RKO (cell line): ENCODE measurements around the gene PER1.
A peak's percentile ranks its signal among the peaks of the same experiment; 100 is the strongest.

ENCODE experiments used
- DNase-seq: peaks from one replicate; pipeline ENCODE4 v3.0.0-alpha.2; 2016; ENCODE audit warnings: low spot score

The PER1 gene

DNA sequence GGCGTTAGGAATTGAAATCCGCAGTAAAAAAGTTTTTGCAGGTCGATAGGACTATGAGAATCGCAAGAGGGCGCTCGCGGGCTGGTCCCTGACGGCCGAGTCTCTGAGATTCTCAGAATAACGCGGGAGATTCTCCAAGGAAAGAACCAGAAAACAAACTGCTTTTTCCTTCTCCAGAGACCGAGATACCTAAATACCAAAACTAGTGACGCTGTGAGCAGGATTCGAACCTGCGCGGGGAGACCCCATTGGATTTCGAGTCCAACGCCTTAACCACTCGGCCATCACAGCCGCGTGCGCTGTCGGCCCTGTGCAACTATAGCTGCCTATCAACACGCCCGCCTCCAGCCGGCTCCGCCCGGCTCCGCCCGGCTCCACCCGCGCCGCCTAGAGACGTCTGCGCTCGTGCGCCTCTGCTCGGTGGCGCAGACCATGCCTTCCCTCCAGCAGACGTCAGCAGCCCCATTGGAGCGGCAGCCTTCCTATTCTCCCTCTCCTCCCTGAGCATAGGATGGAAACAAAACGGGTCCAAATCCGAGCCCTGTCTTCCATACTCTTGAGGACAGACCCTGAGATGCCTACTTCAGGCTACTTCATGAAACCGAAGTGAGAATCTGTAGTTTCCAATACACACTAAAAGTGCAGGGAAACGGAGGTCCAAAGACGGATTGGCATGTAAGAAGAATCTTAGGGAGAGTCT is 13.4 kb downstream of the PER1 start:
- DNase-seq, result peak; percentile 97

DNA sequence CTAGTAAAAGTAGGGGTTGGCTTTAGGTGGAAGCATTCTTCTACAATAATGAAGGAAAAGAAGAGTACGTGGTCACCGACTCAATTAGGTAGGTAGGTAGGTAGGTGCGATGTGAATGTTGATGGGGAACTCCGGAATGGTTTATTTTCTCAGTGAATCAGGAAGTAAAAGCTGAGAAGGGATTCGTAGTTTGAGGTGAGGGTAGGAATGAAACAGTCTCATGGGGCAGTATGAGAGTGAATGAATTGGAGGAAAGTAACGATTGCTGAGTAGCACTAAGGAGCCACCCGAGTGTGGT is 13.9 kb downstream of the PER1 start:
- DNase-seq, result no peak

DNA sequence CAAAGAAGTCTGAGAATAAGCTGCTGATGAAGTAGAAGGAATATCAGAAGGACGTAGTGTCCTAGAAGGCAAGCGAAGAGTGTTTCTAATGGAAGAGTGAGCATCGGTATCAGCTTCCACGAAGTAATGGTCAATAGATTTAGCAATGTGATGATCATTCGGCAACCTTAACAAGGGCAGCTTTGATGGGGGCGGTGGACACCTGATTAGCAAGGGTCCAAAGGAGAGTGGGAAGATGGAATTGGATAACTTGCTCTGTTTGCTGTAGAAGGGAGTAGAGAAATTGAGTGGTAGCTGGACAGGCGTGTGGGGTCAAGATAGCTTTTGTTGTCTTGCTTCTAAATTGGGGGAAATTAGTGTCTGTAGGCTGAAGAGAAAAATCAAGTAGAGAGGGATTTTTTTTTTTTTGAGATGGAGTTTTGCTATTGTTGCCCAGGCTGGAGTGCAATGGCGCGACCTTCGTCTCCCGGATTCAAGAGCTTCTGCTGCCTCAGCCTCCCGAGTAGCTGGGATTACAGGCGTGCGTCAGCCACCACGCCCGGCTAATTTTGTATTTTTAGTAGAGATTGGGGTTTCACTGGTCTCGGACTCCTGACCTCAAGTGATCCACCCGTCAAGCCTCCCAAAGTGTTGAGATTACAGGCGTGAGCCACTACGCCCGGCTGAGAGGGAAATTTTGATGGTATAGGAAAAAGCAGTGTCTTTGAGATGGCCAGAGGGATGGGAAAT is 14.4 kb downstream of the PER1 start:
- no peak for DNase-seq

DNA sequence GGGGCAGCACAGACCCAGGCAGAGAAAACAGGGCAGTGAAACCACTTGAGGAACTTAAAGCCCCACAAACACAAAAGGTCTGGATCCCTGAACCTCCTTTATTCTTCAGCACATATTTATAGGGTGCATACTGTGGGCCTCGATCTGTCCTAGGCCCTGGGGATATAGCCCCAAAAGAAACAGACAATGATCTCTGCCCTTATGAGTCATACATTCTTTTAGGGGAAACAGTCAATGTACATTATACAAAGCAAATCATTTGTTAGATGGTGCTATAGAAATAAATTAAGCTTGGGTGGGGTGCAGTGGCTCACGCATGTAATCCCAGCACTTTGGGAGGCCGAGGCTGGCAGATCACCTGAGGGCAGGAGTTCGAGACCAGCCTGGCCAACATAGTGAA is 18.3 kb downstream of the PER1 start:
- no peak for DNase-seq

DNA sequence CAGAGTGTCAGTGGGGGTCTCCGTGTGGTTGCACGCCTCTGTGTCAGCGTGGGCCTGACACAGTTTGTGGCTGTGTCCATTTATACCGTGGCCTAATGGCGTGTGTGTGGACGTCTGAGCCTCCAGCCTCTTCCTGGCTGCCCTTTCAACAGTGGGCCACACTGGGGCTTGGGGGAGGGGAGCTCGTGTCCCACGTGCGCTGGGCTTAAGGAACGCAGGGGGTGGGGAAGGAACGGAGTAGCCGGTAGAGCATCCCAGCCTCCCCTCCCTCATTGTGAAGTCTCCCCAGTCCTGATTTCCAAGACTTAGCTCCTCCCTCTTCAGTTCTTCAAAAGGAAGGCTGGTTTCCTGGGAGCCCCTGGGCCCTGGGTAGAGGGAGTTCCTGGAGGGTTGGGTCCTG is 18.8 kb downstream of the PER1 start:
- DNase-seq, result no peak

DNA sequence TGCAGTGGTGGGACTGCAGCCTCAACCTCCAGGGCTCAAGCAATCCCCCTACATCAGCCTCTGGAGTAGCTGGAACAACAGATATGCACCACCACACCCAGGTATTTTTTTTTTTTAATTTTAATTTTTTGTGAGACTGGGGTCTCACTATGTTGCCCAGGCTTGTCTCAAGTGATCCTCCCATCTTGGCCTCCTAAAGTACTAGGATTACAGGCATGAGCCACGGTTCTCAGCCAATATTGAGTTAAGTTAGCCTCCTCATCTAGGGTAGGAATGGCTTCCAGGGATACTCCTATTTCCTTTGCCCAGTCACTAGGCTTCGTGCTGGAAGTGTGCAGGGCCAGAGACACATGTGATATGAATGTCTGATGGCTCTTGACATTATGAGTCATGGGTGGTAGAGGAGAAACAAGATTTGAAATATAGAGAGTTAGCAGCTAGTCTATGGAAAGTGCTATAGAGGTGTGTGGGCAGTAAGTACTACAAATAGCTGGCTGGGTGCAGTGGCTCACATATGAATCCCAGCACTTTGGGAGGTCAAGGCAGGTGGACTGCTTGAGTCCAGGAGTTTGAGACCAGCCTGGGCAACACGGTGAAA is 20.3 kb downstream of the PER1 start:
- peak; percentile 69 for DNase-seq

DNA sequence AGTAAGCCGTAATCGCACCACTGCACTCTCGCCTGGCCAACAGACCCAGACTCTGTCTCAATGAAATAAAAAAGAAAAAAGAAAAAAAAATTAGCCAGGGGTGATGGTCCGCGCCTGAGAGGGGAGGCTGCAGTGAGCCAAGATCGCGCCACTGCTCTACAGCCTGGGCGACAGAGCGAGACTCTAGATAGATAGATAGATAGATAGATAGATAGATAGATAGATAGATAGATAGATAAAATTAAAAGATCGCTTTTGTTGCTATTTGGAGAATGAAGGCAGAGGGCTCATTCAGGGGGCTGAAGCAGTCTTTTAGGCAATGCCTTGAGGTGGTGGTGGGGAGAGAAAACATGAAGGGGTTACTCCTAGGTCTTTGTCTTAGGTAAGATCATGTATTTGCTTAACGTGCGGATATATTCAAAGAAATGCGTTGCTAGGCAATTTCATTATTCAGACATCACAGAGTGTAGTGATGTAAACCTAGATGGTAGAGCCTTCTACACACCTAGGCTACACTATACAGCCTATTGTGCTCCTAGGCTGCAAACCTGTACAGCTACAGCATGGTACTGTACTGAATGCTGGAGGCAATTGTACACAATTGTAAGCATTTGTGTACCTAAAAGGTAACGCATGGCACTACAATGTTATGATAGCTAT is 23.9 kb downstream of the PER1 start:
- no peak for DNase-seq

DNA sequence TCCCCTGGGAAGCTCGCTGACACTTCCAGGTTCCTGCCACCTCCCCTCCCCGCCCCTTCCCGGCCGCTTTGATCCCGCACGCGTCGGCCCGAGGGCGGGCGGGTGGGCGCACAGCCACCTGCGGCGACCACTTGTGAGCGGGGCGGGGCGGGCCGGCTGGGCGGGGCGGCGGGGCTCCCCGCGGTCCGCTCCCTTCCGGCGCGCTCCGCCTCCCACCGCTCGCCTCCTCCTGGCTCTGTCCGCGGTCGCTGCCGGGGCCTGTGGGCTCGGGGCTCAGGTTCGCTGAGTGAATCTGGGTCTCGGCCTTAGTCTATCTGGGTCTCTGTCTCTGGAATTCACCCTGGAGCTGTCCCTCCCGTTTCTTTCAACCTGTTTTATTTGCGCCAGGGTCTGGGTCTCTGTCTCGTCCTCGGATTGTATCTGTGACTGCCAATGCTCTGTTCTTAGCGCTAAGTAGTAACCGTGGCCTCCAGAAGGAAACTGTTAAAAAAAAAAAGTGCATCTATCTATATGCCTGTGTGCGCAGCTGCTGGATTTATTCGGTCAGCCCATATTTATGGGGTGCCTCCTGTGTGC is 25.6 kb downstream of the PER1 start:
- peak; percentile 82 for DNase-seq

DNA sequence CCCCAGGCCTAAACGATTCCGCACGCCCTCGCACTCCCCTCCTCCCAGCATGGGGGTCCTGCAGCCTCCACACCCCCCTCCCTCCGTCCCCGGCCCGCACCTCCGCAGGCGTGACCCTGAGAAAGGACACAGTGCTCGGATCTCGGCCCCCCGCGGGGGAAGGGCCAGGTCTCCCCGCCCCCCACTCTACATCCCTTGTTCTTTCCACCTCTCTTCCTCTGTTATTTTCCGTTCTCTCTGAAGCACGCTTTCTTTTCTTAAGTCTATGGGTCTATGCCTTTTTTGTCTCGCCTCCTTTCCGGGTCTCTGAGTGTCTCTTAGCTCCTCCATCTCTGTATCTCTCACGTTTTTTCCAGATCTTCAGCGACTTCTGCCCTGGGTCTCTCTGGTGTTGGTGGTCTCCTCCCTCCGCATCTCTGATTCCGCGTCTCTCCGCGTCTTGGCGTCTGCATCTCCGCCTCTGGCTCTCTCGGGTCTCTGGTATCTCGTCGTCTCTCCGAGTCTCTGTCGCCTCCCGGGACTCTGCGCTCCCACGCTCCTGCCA is 26.2 kb downstream of the PER1 start:
- DNase-seq, result peak; percentile 72

DNA sequence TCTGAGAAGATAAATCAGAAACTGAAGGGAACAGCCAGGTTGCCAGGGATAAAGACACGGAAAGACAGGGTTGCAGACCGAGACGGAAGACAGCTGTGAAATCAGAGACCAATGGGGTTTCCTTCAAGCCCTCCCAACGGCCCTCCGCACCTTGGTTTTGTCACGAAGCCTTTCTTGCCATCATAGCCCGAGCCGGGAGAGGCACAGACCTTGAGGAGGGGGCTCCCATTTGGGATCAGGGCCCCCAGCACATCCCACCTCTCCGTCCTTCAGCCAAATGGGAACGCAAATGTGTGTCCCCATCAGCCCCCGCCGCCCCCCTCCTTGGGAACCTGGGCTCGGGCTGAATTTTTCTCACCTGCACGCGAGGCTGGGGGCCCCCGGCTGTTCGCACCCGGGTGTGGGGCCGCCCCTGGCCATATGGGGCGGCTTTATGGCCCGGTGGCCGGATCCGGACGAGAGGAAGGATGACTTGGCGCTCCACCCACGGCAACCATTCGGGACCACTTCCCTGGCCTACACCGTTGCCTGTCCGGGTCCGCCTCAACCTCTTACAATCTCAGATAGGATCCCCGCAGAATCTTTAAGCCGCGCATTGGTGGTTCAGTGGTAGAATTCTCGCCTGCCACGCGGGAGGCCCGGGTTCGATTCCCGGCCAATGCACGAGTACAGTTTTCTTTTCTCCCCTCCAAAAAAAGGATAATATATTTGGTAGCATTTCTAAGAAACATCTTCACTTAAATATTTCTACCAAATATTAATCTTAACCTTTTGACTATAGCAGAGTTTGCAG is 26.9 kb downstream of the PER1 start:
- peak; percentile 86 for DNase-seq

DNA sequence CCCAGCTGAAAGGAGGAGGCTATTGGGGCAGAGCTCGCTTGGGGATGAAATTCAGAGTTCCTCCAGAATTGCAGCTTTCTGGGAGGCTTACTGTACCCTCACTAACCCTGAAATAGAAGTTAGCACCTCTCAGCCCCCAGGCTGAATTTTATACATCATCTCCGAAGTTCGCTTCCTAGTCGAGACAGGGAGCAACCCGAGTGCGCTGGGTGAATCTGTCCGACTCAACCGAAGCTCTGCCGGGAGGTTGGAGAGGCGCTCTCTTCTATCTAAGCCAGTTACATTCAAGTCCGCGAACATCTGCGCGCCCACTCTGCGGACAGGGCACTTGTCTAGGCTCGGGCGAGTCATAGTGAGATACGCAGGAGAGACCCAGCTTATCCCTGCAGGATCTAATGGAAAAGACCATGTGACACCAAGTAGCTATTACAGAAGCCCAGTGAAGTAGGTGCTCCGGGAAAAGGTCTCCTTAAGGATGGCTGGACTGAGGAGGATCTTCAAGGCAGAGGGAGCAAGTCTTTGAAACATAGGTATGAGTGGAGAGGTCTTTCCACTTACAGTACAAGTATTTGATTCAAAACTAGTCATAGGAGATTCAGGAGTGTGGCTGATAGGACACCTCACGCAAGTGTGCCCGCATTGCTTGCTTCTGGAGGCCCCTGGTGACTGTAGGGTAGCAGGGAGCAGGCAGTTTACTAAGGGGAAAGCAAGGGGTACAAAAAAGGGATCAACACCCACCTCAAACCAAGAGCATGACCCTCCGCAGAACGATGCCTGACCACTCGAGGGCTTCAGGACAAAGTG is 27.7 kb downstream of the PER1 start:
- DNase-seq, result peak; percentile 74

DNA sequence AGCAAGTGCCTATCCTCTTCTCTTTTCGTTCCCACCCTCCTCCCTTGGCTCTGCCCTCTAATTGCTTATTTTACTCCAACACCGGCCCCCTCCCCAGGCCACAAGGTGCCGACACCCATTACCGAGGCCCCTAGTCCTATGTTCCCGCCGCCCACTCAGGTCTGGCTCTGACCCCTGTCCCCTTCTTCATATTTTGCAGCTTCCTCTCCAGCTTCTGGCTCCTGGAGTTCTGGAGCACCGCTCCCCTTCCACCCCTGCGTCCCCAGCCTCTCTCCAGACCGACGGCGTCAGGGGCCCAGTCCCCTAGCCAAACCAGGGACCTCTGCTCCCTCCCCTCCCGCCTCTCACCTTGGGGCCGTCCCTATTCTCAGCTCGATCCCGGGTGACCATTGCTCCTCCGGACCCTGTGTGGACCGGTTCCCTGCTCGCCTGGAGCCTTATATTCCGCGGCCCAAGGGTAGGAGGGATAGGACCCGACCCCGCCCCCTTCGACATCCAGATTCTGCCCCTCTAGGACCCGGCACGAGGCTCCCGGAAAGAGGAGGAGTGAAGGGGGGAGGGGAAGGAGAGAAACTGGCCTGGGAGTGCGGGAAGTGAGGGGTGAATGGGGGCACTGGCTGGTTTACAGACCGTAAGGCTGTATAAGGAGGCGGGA is 28.4 kb downstream of the PER1 start, which contains the start of gene HES7:
HES7 (minus strand) TSS at position 412 of the 655 bp plus-strand sequence; CDS start at position 390, 22 bp downstream.
- peak; percentile 79 for DNase-seq

DNA sequence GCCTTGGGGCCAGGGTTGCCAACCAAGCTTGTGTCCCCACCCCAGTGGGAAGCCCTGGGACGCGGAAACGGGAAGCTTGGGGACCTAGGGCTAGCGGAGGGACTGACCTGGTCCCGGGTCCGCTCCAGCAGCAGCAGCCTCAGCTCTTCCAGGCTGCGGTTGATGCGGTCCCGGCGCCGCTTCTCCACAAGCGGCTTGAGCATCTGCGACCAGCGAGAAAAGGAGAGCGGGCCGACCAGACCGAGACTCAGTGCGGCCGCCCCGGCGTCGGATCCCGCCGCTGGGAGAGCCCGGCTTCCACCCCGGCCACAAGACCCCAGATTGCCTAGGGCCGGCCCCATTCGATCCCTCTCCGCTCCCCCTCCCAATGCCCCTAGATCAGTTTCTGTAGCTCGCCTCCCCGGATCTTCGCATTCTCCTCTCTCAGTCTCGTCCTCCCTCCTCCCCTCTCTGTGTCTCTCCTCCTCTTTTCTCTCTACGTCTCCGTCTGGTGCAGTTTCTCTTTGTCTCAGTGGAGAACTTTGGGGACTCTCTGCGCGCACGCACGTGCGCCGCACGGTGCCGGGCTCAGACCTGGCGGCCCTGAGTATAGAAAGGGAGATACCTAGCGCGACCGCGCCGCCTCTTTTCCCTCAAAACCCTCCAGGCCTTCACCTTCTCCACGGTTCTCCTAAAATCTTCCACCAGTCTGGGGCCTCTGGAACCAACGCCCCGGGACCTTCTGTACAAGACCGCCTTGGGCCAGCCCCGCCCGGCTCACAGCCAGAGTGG is 29.1 kb downstream of the PER1 start:
- peak; percentile 41 for DNase-seq

DNA sequence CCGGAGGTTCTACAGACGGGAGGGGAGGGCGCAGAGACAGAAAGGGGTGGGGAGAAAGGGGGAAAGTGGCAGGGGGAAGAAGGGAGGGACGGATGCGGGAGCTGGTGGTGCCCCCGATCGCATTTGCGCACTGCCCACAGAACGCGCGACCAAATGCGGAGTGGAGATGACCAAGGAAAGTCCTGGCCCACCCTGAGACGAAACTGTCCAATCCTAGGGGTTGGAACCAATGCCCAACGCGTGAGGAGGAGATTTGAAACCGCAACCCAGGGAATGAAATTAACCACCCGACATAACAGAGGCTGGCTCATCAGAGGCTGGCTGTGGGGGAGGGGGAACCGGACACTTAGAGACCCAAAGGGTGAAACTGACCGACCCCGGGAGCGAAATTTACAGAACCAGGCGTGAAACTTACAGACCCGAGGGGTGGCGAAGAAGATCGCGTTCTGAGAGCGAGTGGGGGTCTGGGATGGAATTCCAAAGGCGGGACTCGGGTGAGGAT is 29.7 kb downstream of the PER1 start:
- DNase-seq, result peak; percentile 70

DNA sequence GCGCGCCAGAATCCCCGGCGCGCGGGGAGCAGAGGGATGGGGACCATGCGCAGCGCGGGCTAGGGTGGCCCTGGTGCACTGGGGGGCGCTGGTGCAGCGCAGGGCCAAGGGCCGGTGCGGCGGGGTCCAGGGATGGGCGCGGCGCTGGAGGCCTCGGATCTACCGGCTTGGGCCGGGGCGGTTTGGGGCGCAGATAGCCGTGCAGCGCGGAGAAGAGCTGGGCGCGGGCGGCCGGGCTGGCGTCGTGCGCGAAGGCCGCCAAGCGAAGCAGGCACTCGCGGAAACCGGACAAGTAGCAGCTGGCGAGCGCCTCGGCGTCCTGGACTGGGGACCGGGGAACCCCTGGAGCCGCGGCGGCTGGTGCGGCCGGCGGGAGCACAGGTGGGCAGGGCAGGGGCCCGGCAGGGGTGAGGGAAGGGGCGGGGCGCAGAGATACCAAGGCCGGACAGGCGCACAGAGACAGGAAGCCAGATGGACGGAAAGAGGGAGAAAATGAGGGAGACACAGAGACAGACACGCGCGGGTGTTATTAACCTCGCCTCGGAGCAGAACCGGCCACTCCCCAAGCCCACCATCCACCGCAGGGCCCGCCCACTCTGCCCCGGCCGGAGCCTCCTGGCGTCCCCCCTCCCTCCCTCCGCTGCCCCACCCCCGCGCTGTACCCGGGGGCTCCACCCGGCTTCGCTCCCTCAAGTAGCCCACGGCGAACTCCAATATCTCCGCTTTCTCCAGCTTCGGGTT is 30.4 kb downstream of the PER1 start:
- peak; percentile 79 for DNase-seq

DNA sequence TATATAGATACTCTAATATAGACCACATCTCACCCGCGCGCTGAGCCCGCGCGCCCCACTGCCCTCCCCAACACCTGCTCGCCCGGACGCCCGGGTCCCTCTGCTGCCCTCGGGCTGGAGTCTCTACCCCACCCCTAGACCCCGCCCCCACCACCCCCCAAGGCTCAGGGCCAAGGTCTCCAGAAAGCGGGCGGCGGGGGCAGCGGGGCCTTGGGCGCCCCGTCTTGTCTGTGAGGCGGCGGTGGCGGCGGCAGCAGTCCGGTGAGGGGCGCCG is 30.9 kb downstream of the PER1 start:
- DNase-seq, result no peak

DNA sequence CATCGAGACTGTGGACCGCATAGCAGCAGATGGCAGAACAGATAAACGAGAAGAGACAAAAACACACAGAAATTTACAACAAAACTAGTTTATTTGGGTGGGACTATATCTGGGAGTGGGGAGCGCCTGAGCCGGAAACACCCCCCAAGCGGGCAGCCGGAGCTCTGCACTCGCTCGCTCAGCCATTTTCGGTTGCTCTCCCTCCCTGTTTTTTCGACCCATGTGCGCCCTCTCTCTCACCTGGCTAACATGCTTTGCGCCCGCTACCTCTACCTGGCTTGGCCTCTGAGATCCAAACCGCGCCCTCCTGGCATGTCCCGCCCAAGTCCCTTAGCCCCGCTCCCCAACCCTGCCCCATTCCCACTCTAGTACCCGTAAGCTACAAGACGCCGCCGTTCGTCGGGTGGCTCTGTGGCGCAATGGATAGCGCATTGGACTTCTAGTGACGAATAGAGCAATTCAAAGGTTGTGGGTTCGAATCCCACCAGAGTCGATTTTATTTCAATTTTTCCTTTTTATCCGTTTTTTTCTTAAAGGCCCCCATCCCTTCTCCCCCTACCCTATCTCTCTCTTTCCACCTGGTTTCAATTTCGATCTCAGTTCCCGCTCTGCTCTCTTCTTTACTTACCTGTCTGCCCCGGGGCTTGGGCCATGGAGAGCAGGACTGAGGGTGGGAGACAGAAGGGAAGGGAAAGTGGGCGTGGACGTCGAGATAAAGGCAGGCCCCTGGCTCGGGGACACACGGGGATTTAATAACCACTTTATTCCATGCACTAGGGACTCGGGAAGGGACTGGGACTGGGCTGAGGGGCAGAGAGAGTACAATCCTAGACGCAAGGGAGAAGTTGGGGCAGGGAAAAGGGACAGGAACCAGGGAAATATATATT is 31.4 kb downstream of the PER1 start:
- DNase-seq, result peak; percentile 81
